SKM-1 (cell line): ENCODE results near the gene ZBTB44.
"Not testable (repeated sequence)": the region's sequence is repeated elsewhere in the genome, so short reads cannot be mapped to it uniquely, and the experiment has no call there.

Source experiments
- DNase-seq: peaks from one replicate; lab custom pipeline; 2025; ENCODE audit not compliant: unreplicated experiment; lab: John Stamatoyannopoulos, UW

ZBTB44 gene

DNA sequence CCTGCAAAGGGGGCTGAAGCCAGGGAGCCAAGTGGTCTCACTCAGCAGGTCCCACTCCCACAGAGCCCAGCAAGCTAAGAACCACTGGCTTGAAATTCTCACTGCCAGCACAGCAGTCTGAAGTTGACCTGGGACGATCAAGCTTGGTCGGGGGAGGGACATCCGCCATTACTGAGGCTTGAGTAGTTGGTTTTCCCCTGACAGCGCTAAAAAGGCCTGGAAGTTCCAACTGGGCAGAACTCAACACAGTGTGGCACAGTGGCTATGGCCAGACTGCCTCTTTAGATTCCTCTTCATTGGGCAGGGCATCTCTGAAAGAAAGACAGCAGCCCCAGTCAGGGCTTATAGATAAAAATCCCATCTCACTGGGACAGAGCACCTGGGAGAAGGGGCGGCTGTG, 64.8 kb downstream of the ZBTB44 start:
- not testable (repeated sequence) for DNase-seq

DNA sequence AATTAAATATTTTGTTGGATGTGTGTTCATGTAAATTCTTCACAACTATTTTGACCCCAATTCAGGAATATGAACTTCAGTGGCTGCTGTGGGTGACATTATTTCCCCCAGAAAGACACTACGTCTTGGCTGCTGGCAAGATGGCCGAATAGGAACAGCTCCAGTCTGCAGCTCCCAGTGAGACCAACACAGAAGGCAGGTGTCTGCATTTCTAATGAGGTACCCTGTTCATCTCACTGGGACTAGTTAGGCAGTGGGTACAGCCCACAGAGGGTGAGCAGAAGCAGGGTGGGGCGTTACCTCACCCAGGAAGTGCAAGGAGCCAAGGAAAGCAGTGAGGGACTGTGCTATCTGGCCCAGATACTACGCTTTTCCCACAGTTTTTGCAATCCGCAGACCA, 65.3 kb downstream of the ZBTB44 start:
- DNase-seq: no peak

DNA sequence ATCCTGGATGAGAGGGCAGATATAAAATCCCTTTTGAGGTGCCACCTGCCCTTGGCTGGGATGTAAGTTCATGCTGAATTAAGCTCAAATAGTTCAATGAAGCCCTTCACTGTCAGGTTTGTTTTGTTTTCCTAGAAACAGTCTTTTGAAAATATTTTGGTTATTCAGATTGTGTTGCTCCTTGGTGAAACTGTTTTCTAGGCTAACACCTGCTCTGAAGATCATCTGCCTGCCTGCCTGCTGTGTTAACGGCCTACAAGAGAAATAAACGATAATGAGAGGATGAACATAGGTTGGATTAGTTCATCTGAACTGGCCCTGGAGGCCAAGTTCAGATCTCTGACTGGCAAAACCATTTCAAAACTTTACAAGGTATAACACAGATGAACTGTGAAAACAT, 67.4 kb downstream of the ZBTB44 start:
- DNase-seq: no peak

DNA sequence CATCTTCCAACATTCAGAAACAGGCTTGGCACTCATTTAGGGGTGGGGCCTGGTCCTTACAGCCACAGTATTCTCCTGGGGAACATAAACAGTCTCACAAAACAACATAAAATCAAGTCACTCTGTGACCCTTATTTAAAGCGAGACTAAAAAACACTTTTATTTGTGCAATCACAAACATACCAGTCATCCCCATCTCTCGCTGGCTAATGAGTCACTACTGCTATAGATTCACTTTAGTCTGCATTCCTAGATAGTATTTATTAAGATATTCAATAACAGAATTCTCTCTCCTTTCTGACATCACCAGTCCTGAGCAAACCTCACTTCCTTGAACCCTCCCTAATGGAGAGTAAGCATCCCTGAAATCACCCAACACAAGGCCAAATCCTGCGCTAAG, 68.0 kb downstream of the ZBTB44 start:
- no peak for DNase-seq

DNA sequence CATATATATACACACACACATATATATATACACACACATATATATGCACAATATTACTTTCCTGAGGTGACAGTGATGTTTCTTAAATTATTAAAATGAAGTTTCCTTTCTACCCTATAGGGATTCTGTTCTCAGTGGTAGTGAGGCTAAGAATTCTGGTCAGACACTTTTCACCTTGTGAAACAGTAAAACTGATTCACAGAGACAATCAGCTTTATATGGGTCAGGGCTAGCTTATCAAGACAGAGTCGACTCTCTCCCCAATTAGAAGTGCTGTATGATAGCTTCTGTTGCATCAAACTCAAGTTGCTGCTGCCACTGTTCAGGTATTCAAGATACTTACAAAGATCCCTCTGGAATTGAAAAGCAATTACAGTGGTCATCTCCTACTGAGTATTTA, 68.4 kb downstream of the ZBTB44 start:
- DNase-seq: no peak

DNA sequence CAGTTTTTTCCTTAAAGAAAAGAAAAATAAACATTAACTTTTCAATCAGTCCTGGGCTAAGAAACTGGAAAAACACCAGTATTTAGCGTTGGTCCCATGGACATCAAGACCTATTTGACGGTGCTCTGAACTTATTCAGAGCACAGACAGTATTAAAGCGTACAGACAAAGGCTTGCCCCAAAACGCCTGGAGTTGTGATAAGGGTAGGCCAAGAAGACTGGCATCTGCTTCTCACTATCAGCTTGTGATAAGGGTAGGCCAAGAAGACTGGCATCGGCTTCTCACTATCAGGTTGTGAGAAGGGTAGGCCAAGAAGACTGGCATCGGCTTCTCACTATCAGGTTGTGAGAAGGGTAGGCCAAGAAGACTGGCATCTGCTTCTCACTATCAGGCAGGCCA, 69.3 kb downstream of the ZBTB44 start:
- not testable (repeated sequence) for DNase-seq

DNA sequence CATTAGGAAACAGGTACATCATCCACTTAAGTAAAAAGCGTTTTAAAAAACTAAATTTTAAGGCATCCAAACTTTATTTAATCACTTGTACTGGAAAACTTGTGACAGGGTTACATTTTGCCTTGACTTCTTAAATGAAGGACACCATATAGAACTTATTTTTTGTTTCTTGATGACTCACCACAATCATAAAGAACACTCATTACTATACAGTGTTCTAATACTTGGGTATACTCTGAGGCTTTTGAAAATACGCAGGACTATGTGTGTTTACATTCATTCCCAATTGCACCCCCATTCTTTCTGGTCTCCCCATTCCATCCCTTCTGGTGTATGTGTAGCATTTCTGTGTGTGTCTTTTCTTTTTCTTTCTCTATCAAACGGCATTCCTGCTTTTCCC, 69.9 kb downstream of the ZBTB44 start:
- DNase-seq: no peak

DNA sequence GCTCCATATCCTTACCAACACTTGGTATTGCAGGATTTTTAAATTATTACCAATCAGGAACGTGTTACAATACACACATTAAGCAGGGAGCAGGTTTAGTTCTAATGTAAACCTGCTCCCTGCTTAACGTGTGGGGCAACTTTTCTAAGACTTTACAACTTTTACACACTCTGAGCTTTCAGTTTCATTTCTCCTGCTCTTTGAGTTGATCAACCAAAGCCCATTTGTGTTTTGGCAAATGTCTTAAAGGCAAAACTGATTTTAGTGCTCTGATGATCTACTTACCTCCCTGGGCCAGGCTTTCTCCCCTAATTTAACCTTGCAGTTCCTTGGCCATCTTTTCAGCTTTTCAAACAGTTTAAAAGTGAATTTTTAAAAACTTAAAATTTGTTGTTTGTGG, 70.9 kb downstream of the ZBTB44 start:
- no peak for DNase-seq

DNA sequence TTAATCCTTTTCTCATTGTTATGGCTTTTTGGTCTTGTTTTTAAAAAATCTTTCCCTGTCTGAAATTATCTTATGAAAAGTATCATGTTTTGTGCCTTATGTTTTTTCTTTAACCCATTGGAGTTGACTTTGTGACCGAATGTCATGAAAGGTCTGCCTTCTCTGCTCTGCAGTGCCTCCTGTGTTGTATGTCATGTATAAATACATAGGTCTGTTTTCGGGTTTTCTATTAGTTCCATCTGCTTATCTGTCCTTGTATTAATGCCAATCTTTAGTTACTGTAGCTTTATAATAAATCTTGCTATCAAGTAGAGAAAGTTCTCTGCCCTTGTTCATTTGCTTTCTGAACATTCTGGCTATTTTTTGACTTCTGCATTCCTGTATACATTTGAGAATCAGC, 73.0 kb downstream of the ZBTB44 start:
- no peak for DNase-seq

DNA sequence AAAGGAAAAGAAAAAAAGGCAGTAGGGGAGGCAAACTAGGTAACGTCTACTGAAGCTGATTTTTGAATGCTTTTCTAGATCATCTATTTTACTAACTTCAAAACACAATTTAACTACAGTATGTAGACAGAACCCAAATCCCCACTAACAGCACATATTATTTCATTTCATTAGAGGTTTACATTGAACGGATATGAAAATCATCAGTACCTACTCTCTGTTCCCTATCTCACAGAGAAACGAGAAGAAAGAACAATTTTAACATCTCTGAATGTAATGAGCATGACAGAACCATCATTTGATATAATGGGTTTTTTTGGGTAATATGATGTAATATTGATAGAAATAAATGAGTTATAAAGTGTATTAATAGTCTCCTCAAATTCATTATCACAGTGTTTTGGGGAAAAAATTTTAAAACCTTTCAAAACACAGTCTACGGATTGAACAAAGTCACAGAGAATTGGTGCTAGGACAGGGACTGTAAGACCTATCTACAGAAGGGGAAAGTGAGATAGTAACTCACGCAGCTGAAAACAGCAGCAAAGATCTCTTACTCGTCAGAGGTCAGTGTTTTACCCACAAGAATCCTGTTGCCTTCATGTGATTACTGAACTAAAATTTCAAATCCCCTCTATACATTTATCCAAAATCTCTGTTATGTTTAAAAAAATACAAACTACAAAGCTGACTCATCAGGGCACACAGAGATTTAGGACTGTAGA, 77.3 kb downstream of the ZBTB44 start:
- DNase-seq: no peak

DNA sequence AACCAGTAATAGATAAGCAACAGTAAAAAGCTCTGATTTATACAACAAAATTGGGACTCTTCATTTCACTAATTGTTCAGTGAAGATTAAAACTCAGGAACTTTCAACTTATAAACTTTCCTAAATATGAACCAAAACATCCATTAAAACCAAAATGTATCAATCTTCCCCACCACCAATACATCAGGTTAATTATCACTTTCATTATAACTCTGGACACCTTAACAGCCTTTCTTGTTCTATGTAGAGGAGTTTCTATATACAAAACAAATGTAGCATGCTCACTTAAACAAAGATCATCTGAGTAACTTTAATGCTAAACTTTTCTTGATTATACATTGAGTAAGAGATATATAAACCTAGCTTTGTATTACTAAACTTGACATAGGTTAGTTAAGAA, 80.4 kb downstream of the ZBTB44 start:
- no peak for DNase-seq

DNA sequence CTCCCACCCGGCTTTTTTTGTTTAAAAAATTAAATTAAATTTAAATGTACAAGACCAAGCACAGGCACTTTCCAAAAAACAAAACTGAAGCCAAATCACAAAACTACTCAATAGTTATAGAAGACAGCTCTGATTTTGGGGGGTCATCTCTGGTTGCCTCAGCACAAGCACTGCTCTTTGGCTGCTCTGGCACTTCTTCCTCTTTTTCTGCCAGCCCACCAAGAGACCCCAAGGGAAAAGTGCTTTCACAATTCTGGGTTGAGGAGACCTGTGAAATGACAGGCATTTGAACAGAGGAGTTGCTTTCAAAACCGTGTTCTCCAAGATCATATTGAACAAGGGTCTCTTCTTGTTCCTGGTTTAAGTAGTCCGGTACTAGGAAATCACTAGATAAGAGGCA, 80.8 kb downstream of the ZBTB44 start:
- DNase-seq: not testable (repeated sequence)

DNA sequence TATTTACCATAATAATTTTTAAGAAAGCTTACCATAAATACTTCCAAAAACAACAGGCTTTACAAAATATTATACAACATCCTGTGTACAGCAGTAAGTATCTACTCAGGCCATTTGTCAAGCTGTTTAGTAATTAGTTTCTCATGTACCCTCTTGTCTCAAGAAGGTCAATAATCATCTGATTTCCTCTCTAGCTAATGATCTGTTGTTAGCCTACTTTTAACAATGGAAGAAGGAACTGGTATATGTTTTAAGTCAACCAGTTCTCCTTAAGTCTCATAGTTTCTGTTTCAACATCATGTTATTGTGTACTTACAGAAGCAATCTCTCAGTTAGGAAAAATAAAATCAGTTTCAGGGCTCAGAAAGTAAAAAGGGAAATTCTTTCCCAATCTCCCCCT, 81.2 kb downstream of the ZBTB44 start:
- not testable (repeated sequence) for DNase-seq

DNA sequence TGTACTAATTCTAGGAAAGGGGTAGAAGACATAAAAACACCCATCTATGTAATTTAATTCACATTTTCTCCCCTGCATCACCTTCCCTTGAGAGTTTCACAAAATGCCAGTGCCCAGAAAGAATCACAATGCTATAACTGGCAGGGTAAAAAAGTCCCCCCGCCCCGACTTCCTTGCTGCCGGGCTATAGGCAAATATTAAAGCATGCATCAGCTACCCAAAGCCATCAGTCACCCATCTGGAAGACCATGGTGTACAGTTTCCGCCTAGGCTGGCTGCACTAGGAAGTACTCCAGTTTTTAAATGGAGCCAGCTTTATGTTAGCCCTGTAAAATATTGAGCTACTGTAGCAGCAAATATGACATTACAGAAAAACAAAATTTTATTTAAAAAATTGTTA, 87.3 kb downstream of the ZBTB44 start:
- no peak for DNase-seq

DNA sequence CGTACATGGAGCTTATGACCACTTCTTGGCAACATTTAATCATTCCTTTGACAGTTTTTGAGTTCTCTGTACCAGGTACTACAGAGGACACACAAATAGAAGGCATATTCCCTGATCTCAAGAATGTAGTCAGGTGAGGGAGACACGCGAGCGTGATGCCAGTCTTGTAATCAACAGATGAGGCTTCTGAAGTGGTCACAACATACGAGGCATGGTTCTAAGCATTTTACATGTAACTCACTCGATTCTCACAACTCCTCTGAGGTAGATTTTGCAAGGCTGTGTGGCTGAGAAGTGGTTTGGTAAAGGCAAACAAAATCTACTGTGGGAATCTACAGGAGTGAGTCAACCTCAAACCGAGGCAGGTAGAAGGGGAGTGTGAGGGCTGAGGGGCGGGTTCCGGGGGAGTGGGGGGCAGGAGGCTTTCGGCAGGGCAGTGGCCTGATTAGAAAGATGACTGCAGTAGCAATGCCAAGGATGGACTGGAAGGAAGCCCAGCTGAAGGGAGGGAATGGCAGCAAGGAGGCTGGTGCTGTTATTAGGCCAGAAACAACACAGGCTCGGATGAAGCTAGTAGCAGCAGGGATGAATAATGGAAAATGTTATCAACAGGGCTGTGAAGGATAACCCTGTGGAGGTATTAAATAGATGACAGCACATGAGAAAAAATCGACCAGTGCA, 91.3 kb downstream of the ZBTB44 start:
- DNase-seq: no peak

DNA sequence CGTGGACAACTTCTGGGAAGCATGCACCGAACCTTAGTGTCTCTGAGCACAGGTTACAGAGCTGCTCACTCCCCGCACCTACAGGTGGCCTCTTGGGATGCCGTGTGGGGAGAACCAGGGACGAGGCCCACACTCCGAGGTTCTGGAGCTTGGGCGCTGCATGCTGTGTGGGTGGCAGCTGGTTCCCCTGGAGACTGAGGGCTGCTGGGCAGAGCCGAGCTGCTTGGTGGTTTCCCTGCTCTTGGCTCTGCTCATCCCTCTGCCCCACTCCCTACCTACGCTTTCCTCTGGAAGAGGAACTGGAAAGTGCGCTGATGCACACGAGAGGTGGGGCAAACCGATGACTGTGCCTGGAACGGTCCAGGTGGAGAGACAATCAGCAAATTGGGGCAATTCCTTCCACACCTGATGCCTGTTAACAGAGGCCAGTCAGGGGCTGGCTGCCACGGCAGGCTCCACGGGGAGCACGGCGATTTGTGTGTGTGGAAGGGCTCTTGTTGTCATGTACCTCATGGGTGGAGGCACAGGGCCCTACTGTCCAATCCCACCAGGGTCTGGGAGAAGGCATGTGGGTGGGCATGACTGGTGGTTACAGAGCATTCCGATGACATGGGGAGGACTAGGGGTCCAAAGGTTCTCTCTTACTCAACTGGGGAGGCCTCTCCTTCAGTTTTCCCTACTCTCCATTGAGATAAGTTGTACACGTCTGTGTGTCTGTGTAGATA, 94.2 kb downstream of the ZBTB44 start:
- no peak for DNase-seq

DNA sequence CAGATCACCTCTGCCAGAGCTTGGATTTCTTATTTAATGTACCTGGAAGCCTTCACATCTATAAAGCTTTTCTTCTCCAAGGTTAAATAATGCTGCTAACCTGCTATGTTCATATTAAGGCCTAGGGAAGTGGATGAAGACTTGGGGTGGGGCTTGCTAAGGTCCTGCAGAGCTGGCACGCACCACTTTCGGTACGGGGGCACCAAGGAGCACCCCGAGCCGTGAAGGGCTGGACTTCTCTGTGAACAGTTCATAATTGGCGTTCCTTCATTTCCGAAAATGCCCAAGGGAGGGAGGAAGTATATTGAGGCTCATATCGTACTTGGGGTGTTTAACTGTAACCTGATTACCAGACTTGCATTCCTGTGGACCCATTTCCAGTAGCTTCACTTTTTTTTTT, 95.6 kb downstream of the ZBTB44 start:
- DNase-seq: no peak

DNA sequence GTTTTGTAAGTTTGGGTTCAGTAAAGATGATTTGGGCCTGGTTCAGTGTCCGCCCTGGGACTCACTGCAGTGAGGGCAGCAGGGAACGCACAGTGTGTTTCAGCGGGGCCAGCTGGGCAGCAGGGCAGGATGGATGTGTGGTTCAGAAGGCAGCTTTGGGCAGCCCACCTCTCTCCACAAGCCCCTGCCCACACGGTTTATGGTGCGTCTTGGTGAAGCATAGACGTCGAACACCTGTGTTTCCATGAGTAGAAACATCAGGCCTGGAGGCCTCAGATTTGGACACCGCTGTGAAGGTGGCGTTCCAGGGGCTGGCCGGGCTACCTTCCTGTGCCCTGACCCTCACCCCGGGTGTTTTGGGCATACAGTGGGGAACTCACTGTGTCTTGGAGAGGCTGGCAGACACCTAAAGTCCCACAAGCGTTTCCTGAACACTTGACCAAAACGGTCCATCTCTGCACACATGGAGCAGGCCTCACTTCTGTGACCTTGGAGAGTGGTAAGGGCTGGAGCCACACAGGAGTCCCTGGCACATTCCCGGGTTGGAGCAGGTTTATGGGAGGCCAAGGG, 96.1 kb downstream of the ZBTB44 start:
- no peak for DNase-seq

DNA sequence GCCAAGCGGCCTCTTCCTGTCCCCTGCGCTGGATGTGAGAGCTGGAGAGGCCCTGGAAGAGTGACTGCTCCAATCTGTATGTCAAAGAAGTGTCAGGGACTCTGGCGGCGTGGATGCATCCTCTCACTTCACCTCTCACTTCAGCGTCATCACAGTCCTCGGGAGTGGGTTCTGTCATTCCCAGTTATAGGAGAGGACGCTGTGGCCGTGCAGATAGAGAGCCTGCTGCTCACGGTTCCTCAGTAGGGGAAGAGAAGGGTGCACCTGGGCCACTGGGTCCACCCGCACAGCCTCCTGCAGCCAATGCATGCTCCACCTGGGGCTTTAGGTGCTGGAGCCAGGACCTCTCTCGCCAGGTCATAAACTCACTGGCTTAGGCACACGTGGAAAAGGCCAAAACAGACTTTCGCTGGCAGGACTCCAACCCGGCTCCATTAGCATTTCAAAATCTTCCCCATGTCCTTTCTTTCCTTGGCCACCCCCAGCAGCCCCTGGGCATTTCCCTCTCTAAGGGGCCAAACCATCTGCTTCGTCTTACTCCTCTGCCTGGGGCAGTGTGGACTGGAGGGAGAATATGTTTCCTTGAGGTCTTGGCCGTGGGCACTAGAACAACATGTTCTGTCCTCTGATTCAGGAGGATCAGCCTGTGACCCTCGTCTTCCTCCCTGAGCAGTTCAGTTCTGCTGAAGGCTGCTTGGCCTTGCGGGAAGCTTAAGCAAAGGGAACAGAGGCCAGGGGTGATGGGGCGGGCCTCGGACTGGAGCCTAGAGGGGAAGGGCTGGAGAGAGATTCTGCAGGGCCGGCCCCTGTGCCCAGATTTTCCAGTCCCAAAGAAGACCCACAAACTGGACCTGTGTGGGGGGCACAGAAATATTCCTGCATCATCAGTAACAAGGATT, 97.3 kb downstream of the ZBTB44 start:
- DNase-seq: no peak

DNA sequence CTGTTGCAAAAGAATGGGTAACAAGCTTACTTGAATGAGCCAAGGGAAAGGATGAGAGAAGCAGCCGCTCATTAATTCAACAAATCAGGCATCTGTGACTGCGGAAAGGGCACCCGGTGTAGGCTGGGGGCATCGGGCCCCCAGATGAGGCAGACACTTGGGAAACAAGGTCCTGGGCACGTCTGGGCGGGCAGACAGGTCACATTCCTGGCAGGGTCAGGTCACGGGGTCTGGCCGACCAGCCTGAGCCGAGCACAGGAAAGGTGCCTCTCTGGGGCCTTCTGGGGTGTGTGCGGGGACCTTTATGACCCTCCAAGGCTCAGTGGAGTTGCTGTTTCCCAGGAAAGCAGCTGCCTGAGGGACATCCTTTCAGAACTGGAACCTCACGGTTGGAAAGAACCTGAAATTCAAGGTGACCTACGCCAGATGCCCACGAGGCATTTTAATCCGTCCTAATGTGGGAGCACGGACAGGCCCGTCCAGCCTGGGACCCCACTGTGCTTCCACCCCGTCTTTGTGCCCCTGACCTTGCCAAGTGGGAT, 98.1 kb downstream of the ZBTB44 start:
- no peak for DNase-seq

DNA sequence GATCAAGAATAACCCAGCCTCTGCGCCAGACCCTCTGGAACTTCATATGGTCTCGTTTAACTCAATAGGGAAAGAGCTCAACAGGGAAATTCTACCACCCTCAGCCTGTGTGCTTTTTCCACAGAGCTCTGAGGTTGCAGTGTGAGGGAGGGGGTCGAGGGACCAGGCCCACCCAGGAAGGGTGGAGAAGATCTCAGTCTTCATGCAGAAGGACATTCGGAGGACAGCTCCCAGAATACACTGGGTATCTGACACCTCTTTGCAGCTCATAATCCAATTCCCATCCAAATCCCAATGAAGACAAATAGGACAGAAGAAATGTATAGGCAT, 98.5 kb downstream of the ZBTB44 start:
- no peak for DNase-seq
